Measurements from ENCODE around the gene ZFP36L1. TPM values are rescaled to one million over a fixed set of nuclear protein-coding genes. Genes with fewer than 3 reads are reported as not detected.

The ZFP36L1 gene
- total RNA-seq, 1 experiment from 2014 or later, result 304 TPM

DNA sequence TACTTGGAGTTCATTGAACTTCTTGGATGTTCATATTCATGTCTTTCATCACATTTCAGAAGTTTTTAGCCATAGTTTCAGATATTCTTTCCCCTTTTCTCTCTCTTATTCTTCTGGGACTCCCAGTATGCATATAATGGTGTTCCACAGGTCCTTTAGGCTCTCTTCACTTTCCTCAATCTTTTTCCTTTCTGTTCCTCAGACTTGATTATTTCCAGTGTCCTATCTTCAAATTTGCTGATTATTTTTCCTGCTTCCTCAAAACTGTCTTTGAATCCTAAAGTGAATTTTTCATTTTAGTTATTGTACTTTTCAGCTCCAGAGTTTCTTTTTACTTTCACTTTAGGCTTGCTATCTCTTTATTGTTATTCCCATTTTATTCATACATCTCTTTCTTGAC, 8.8 kb upstream of the ZFP36L1 start:
- RAD21 ChIA-PET (ENCODE audit: low non-redundant PET in 1 of 2, low total read pairs in 2 of 2, uncharacterized antibody in 2 of 2, unreplicated experiment in 2 of 2), result no interaction called here
- no TSS peak for BruUV-seq (replicated peaks)
- TF ChIP-seq, protein P1, sequence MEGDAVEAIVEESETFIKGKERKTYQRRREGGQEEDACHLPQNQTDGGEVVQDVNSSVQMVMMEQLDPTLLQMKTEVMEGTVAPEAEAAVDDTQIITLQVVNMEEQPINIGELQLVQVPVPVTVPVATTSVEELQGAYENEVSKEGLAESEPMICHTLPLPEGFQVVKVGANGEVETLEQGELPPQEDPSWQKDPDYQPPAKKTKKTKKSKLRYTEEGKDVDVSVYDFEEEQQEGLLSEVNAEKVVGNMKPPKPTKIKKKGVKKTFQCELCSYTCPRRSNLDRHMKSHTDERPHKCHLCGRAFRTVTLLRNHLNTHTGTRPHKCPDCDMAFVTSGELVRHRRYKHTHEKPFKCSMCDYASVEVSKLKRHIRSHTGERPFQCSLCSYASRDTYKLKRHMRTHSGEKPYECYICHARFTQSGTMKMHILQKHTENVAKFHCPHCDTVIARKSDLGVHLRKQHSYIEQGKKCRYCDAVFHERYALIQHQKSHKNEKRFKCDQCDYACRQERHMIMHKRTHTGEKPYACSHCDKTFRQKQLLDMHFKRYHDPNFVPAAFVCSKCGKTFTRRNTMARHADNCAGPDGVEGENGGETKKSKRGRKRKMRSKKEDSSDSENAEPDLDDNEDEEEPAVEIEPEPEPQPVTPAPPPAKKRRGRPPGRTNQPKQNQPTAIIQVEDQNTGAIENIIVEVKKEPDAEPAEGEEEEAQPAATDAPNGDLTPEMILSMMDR (IDR thresholded peaks at IDR 0.05 in 2 of 3, conservative IDR thresholded peaks at IDR 0.05 in 1 of 3; ENCODE audit: borderline replicate concordance in 1 of 3, insufficient read depth in 1 of 3, low read depth in 2 of 3, low read length in 2 of 3), result no peak
- TF ChIP-seq, protein P2, sequence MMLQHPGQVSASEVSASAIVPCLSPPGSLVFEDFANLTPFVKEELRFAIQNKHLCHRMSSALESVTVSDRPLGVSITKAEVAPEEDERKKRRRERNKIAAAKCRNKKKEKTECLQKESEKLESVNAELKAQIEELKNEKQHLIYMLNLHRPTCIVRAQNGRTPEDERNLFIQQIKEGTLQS (IDR thresholded peaks at IDR 0.05), result no peak
- TF ChIP-seq EGR1 (IDR thresholded peaks at IDR 0.05; ENCODE audit: low read depth) (no peak), EZH2 (IDR thresholded peaks at IDR 0.05) (no peak), EZH2phosphoT487 (IDR thresholded peaks at IDR 0.05; ENCODE audit: borderline replicate concordance) (no peak), CEBPB (IDR thresholded peaks at IDR 0.05; ENCODE audit: low read depth) (no peak), TCF7L2 (IDR thresholded peaks at IDR 0.05; ENCODE audit: borderline replicate concordance, extremely low read depth, insufficient read depth, insufficient read length) (no peak), ZFX (IDR thresholded peaks at IDR 0.05) (no peak), CBX3 (IDR thresholded peaks at IDR 0.05; ENCODE audit: low read depth) (no peak), RAD21 (IDR thresholded peaks at IDR 0.05; ENCODE audit: low read depth) (no peak), FOSL1 (IDR thresholded peaks at IDR 0.05; ENCODE audit: low read depth) (no peak), ZNF274 (IDR thresholded peaks at IDR 0.05; ENCODE audit: low read depth, low read length) (no peak), SP1 (IDR thresholded peaks at IDR 0.05; ENCODE audit: low read depth) (no peak), POLR2A (IDR thresholded peaks at IDR 0.05; ENCODE audit: borderline replicate concordance, extremely low read depth, insufficient read depth, insufficient read length) (no peak), SIN3A (IDR thresholded peaks at IDR 0.05; ENCODE audit: low read depth) (no peak), JUND (IDR thresholded peaks at IDR 0.05) (no peak)
- TF ChIP-seq, protein P3, sequence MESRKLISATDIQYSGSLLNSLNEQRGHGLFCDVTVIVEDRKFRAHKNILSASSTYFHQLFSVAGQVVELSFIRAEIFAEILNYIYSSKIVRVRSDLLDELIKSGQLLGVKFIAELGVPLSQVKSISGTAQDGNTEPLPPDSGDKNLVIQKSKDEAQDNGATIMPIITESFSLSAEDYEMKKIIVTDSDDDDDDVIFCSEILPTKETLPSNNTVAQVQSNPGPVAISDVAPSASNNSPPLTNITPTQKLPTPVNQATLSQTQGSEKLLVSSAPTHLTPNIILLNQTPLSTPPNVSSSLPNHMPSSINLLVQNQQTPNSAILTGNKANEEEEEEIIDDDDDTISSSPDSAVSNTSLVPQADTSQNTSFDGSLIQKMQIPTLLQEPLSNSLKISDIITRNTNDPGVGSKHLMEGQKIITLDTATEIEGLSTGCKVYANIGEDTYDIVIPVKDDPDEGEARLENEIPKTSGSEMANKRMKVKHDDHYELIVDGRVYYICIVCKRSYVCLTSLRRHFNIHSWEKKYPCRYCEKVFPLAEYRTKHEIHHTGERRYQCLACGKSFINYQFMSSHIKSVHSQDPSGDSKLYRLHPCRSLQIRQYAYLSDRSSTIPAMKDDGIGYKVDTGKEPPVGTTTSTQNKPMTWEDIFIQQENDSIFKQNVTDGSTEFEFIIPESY (IDR thresholded peaks at IDR 0.05; ENCODE audit: extremely low read depth, insufficient replicate concordance, low read length), result no peak
- TF ChIP-seq, protein P4, sequence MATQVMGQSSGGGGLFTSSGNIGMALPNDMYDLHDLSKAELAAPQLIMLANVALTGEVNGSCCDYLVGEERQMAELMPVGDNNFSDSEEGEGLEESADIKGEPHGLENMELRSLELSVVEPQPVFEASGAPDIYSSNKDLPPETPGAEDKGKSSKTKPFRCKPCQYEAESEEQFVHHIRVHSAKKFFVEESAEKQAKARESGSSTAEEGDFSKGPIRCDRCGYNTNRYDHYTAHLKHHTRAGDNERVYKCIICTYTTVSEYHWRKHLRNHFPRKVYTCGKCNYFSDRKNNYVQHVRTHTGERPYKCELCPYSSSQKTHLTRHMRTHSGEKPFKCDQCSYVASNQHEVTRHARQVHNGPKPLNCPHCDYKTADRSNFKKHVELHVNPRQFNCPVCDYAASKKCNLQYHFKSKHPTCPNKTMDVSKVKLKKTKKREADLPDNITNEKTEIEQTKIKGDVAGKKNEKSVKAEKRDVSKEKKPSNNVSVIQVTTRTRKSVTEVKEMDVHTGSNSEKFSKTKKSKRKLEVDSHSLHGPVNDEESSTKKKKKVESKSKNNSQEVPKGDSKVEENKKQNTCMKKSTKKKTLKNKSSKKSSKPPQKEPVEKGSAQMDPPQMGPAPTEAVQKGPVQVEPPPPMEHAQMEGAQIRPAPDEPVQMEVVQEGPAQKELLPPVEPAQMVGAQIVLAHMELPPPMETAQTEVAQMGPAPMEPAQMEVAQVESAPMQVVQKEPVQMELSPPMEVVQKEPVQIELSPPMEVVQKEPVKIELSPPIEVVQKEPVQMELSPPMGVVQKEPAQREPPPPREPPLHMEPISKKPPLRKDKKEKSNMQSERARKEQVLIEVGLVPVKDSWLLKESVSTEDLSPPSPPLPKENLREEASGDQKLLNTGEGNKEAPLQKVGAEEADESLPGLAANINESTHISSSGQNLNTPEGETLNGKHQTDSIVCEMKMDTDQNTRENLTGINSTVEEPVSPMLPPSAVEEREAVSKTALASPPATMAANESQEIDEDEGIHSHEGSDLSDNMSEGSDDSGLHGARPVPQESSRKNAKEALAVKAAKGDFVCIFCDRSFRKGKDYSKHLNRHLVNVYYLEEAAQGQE (IDR thresholded peaks at IDR 0.05; ENCODE audit: low read depth), result no peak
- TF ChIP-seq, protein P5, sequence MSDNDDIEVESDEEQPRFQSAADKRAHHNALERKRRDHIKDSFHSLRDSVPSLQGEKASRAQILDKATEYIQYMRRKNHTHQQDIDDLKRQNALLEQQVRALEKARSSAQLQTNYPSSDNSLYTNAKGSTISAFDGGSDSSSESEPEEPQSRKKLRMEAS (IDR thresholded peaks at IDR 0.05), result no peak
- H3K9me2 ChIP-seq (ENCODE audit: insufficient read depth), result no peaks in the 10 kb centered on the region
- intact Hi-C loops (cut with micrococcal nuclease), result no loop called here
- H3K4me3 ChIP-seq (replicated peaks in 1 of 2; ENCODE audit: low read depth in 1 of 2, low read length in 2 of 2), result no peak overlapping the region
- no peak overlapping the region for H3K9ac ChIP-seq (ENCODE audit: low read length)
- peaks cover 0 to 6% of the 10 kb centered on the region in 2 experiments; a peak in 1 of 4 replicates for H3K9me3 ChIP-seq (ENCODE audit: control insufficient read depth in 1 of 2, insufficient read depth in 1 of 2, low read depth in 1 of 2, low read length in 2 of 2)
- no peaks in the 10 kb centered on the region for H3K36me3 ChIP-seq (ENCODE audit: control insufficient read depth in 1 of 2, insufficient read depth in 2 of 2, low read length in 2 of 2)
- DNase-seq (ENCODE audit: low read depth, low spot score) (no peak), ATAC-seq (no peak)
- POLR2A ChIA-PET, result interaction anchor here (1.1 kb wide), 1 partner anchor 8 kb away, joined by 4 read pairs; the partner anchor contains the start of gene ZFP36L1
- no peak overlapping the region for H2AFZ ChIP-seq (ENCODE audit: low read depth, low read length, poor library complexity, severe bottlenecking)
- H3K4me1 ChIP-seq (ENCODE audit: control insufficient read depth in 1 of 2, insufficient read depth in 2 of 2, low read length in 2 of 2), result peaks cover 27 to 34% of the 10 kb centered on the region in 2 experiments
- no peaks in the 10 kb centered on the region for H3K27me3 ChIP-seq (ENCODE audit: insufficient read depth, low read length)
- H3K27ac ChIP-seq (ENCODE audit: low read depth, low read length), result no peak overlapping the region
- no peaks in the 10 kb centered on the region for H3K79me2 ChIP-seq (ENCODE audit: insufficient read depth, low read length)
- H3K4me2 ChIP-seq (ENCODE audit: low read length), result no peak overlapping the region
- H4K20me1 ChIP-seq (ENCODE audit: insufficient read depth), result no peaks in the 10 kb centered on the region
- CTCF ChIA-PET, result no interaction called here
